NCI-H2029 (cell line): Measurements from ENCODE around the gene FAM118B.
"Not testable (repeated sequence)": the region's sequence is repeated elsewhere in the genome, so short reads cannot be mapped to it uniquely, and the experiment has no call there.

ENCODE experiments used
- DNase-seq: peaks from one replicate; lab custom pipeline; 2025; lab: John Stamatoyannopoulos, UW

FAM118B gene

GRCh38 chr11:126217491-126217890 lies 5.9 kb downstream of the FAM118B start:
- no peak for DNase-seq

- DNase-seq, result no peak
Observed at GRCh38 chr11:126219547-126219946, 8.0 kb downstream of the FAM118B start.

- no peak for DNase-seq
Observed at GRCh38 chr11:126224647-126225294, 13.2 kb downstream of the FAM118B start.

- DNase-seq, result no peak
Observed at GRCh38 chr11:126225295-126225665, 13.7 kb downstream of the FAM118B start.

GRCh38 chr11:126226334-126227084 lies 14.9 kb downstream of the FAM118B start:
- no peak for DNase-seq

GRCh38 chr11:126229858-126230540 lies 18.4 kb downstream of the FAM118B start:
- DNase-seq, result no peak

- DNase-seq, result no peak
Observed at GRCh38 chr11:126231725-126232459, 20.3 kb downstream of the FAM118B start.

GRCh38 chr11:126232683-126233082 lies 21.1 kb downstream of the FAM118B start:
- no peak for DNase-seq

- DNase-seq, result no peak
Observed at GRCh38 chr11:126233391-126233790, 21.8 kb downstream of the FAM118B start.

GRCh38 chr11:126246636-126247035 lies 35.1 kb downstream of the FAM118B start:
- DNase-seq, result no peak

- no peak for DNase-seq
Observed at GRCh38 chr11:126253265-126253664, 41.7 kb downstream of the FAM118B start.

GRCh38 chr11:126254819-126255218 lies 43.2 kb downstream of the FAM118B start:
- DNase-seq, result no peak

- not testable (repeated sequence) for DNase-seq
Observed at GRCh38 chr11:126255507-126255906, 43.9 kb downstream of the FAM118B start.

- DNase-seq, result no peak
Observed at GRCh38 chr11:126256216-126256615, 44.6 kb downstream of the FAM118B start.

- DNase-seq, result no peak
Observed at GRCh38 chr11:126257144-126257543, 45.6 kb downstream of the FAM118B start.

GRCh38 chr11:126257764-126258163 lies 46.2 kb downstream of the FAM118B start:
- no peak for DNase-seq

- no peak for DNase-seq
Observed at GRCh38 chr11:126262216-126262615, 50.6 kb downstream of the FAM118B start.

- DNase-seq, result no peak
Observed at GRCh38 chr11:126263489-126263888, 51.9 kb downstream of the FAM118B start.

GRCh38 chr11:126265811-126266210 lies 54.2 kb downstream of the FAM118B start:
- DNase-seq, result no peak

- no peak for DNase-seq
Observed at GRCh38 chr11:126267650-126268049, 56.1 kb downstream of the FAM118B start.

- no peak for DNase-seq
Observed at GRCh38 chr11:126268361-126268707, 56.8 kb downstream of the FAM118B start.
